Lung microvascular endothelial cell (primary cell): Measurements from ENCODE around the gene NIPSNAP3A. TPM values are rescaled to one million over a fixed set of nuclear protein-coding genes. Genes with fewer than 3 reads are reported as not detected.

Source experiments
- DNase-seq, 2 donors: peaks; one replicate each; pipeline versions ENCODE4 v3.0.0 to v3.0.0-alpha.2; 2010; ENCODE audit warnings: low read depth in 2 of 2
- total RNA-seq: library from RNA; depleted of rRNA; stranded (reverse); fragments of >200 nt; gene quantifications from 2 replicates; pipeline ENCODE4 v1.2.1, GENCODE V29; 2014

The NIPSNAP3A gene
- total RNA-seq, 1 donor from 2014 or later, result 33.9 TPM

- no peak for DNase-seq
These were observed 26.6 kb downstream of the NIPSNAP3A start for GRCh38 chr9:104774132-104774531.

- no peak for DNase-seq
These were observed 27.5 kb downstream of the NIPSNAP3A start for GRCh38 chr9:104774831-104775573.

GRCh38 chr9:104775574-104775936 is 28.1 kb downstream of the NIPSNAP3A start:
- no peak for DNase-seq

- no peak for DNase-seq
These were observed 28.5 kb downstream of the NIPSNAP3A start for GRCh38 chr9:104775976-104776375.

- DNase-seq, result no peak
These were observed 29.3 kb downstream of the NIPSNAP3A start for GRCh38 chr9:104776797-104777196.

- DNase-seq, result no peak
These were observed 31.3 kb downstream of the NIPSNAP3A start for GRCh38 chr9:104778802-104779201.

- no peak for DNase-seq
These were observed 31.9 kb downstream of the NIPSNAP3A start for GRCh38 chr9:104779334-104779733.

GRCh38 chr9:104779946-104780535 is 32.6 kb downstream of the NIPSNAP3A start:
- no peak for DNase-seq

- peak; percentile 32 to 56 for DNase-seq
These were observed 33.4 kb downstream of the NIPSNAP3A start for GRCh38 chr9:104780796-104781395.

GRCh38 chr9:104783588-104783987 is 36.1 kb downstream of the NIPSNAP3A start:
- DNase-seq, result no peak

- DNase-seq, result no peak
These were observed 36.6 kb downstream of the NIPSNAP3A start for GRCh38 chr9:104784098-104784497.

GRCh38 chr9:104786293-104786692 is 38.8 kb downstream of the NIPSNAP3A start:
- no peak for DNase-seq

GRCh38 chr9:104787306-104788015 is 40.0 kb downstream of the NIPSNAP3A start:
- DNase-seq, result peak in 1 of 2 donors; percentile 17

GRCh38 chr9:104788251-104788650 is 40.8 kb downstream of the NIPSNAP3A start:
- DNase-seq, result no peak

- no peak for DNase-seq
These were observed 46.6 kb downstream of the NIPSNAP3A start for GRCh38 chr9:104794070-104794469.

- DNase-seq, result peak in 1 of 2 donors; percentile 36
These were observed 47.6 kb downstream of the NIPSNAP3A start for GRCh38 chr9:104795082-104795481.

GRCh38 chr9:104795857-104796256 is 48.4 kb downstream of the NIPSNAP3A start:
- DNase-seq, result no peak

GRCh38 chr9:104798209-104798995 is 50.9 kb downstream of the NIPSNAP3A start:
- no peak for DNase-seq

- no peak for DNase-seq
These were observed 52.7 kb downstream of the NIPSNAP3A start for GRCh38 chr9:104800068-104800785.

GRCh38 chr9:104802110-104802509 is 54.6 kb downstream of the NIPSNAP3A start:
- DNase-seq, result peak in 1 of 2 donors; percentile 12

GRCh38 chr9:104802906-104803305 is 55.4 kb downstream of the NIPSNAP3A start:
- no peak for DNase-seq
